NCI-H1105 treated with DMSO at 0.1 percent for 48 hours (cell line): Measurements from ENCODE around the gene EXOC3.
A peak's percentile ranks its signal among the peaks of the same experiment; 100 is the strongest.
"Not testable (repeated sequence)": the region's sequence is repeated elsewhere in the genome, so short reads cannot be mapped to it uniquely, and the experiment has no call there.

Experiments used
- DNase-seq: peaks from one replicate; lab custom pipeline; 2025; lab: John Stamatoyannopoulos, UW

EXOC3 gene

DNA sequence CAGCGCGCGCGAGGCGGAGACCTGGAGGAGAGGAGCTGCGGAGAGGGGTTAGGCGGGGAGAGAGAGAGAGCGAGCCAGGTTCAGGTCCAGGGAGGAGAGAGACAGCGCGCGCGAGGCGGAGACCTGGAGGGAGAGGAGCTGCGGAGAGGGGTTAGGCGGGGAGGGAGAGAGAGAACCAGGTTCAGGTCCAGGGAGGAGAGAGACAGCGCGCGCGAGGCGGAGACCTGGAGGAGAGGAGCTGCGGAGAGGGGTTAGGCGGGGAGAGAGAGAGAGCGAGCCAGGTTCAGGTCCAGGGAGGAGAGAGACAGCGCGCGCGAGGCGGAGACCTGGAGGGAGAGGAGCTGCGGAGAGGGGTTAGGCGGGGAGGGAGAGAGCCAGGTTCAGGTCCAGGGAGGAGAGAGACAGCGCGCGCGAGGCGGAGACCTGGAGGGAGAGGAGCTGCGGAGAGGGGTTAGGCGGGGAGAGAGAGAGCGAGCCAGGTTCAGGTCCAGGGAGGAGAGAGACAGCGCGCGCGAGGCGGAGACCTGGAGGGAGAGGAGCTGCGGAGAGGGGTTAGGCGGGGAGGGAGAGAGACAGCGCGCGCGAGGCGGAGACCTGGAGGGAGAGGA, 31.4 kb downstream of the EXOC3 start:
- DNase-seq = peak; percentile 11

DNA sequence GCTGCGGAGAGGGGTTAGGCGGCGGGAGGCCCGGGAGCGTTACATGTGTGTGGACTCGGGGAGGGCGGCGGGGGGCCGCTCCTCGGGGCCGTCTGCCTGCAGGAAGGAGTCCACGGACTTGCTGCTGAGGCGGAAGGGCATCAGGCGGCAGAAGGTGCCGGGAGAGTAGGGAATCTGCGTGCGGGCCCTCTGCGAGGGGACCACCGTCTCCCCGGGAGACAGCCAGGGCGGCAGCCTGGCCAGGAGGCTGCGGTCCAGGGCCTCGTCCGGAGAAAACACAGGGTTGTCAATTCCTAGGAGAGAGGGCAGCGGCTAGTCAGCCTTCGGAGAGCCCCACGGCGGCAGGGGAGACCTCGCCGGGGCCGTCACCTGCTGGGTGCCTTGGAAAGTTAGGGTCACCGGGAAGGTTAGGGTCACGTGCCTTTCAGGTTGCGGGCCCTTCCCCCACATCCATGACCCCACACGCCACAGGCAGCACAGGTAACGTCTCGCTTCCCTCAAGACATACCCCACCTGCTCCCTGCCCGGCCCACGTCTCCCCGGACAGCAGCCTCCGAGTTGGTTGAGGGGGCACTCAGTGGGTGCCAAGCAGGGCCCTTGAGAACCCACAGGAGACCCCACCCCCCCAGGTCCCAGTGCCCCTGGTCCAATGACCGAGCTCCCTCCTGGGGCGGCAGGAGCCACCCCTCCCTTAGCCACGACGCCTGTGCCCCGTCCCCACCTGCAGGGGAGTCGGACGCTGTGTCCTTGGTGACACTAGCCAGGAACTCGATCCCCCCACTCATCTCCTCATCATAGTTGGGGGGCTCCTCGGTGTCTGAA, 32.1 kb downstream of the EXOC3 start:
- DNase-seq = peak; percentile 11

DNA sequence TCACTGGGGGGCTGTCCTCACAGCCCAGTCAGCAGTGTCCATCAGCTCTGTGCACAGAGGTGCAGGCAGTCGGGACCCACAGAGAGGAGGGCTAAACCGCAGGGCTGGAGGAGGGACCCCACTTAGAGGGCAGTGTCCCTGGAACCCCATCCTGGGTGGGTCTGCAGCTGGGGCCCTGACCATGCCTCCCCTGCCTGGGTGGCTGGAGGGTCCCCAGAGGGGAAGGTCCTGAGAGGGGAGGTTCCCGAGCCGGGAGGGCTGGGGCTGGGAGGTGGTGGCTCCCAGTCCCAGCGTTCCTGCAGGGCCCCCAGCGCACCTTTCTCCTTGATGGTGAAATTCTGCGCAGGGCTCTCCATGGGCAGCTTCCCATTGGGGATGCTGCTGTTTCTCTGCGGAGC, 32.7 kb downstream of the EXOC3 start:
- no peak for DNase-seq

DNA sequence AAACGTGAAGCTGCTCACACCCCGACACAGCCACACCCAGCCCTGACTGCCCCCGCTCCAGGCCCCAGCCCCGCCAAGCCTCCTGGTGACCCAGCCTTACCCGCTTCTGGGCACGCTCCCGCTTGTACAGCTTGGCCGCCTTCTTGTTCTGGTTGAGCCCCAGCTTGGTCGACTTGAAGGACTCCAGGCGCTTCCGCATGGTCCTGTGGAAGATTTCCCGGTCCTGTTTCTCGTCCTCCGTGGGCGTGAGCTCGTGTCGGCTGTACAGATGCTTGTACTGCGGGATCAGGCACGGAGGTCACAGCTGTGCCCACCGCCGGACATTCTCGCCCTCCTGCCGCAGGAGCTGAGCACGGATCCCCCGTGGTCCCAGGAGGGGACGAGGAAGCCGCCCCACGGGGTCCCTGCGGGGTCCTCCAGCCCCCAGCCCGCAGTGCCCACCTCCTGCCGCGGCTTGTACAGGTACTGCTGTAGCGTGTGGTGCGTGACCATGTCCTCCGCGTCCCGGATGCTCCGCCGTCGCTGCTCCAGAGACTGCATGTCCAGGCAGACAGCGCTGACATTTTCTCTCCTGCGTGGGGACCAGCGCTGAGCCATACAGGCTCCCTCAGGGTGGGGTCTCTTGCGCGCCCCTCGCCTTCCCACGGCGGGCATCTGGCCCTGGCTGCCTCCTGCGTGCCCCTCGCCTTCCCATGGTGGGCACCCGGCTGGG, 33.3 kb downstream of the EXOC3 start:
- no peak for DNase-seq

DNA sequence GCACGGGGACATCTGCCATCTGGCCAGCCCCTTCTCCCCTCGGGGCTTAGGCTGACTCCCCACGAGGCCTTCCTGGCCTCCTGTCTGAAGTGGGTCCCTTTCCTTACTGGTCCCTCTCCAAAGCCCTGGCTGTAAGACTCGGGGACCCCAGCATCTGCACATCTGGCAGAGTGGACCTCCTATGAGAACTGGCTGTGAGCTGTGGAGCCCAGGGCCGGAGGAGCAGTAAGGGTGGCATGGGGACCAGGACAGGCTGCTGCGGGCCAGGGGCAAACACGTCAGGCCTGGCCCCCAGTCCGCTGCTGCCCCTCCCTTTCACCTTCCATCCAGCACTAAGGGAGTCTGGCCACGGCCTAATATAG, 33.8 kb downstream of the EXOC3 start:
- DNase-seq = no peak

DNA sequence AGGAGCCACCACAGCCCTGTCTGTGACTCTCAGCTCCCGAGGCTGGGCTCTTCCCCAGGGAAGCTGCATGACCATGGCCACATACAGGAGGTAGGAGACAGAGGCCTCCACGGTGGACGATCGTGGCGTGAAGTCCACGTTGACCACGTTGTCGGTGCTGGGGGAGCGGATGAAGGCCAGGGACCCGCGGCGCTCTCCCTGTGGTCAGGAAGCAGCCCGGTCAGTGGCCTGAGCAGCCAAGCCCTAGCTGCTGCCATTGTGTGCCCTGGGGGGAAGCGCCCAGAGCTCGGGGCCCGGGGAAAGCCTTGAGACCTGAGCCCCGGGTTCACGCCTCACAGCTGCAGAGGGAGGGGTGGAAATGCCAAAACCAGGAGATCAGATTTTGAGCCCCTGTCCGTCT, 34.3 kb downstream of the EXOC3 start:
- no peak for DNase-seq

DNA sequence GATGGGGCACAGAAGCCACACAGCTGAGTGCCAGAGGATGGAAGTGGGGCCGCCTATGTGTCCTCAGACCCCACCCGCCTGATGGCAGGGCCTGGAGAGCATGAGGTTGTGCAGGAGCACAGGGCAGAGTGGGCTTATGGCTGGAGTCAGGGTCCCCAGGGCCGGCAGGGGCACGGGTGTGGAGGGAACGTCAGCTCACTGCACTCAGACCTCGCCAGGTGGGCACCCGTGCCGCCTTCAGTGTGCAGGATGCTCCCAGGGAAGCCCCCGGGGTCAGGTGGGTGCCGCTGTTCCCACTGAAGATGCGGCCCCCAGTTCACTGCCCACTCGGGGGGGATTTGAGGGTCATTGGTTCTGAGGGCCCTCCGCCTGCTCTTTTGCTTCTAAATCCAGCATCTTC, 34.9 kb downstream of the EXOC3 start:
- no peak for DNase-seq

DNA sequence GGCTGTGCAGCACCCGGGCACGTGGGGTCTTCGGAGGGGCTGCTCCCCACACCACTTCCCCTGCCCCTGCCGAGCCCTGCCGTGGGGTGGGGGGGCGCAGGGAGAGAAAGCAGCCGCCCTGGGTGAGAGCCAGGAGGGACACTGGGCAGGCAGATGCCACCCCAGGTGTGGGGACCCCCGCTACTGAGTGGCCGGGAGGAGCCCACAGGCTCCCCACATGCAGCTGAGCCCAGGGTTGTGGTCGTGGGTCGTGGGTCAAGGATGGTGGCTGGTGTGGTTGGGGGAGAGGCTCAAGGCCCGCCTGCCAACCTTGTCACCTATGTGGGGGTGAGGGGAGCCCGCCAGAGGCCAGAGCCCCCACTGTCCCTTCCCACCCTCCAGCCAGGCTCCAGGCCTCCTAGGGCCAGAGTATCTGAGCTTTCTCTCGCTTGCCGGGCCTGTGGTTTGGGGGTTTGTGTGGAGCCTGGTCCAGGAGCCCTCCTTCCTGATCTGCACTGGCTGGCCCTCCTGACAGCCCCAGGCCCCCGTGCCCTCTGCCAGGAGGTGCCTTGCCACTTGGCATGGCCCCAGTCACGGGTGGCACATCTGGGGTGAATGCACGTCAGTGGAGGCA, 35.5 kb downstream of the EXOC3 start:
- DNase-seq = no peak

DNA sequence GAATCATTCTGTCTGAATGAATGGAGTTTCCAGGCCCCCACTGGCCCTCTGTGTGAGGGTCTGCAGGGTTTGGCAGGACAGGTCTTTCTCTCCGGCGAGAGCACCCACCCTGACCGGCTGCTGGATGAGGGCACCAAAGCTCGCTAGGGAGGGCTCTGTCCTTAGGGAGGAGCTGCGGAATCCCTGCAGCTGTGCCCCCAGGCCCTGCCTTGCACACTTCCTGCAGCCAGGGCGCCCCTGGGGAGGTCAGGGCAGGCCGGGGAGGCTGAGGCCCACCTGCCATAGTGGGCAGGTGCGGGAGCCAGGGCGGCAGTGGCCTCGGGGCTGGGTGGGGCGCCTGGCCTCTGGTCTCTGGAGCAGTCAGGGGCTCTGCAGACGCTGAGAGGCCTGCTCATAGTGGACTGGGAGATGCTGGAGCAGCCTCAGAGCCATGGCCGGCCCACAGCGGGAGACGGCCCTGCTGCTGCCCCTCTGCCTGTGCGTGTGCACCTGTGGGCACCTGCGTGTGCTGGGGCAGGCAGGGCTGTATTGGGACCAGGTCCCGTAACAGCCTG, 36.1 kb downstream of the EXOC3 start:
- no peak for DNase-seq

DNA sequence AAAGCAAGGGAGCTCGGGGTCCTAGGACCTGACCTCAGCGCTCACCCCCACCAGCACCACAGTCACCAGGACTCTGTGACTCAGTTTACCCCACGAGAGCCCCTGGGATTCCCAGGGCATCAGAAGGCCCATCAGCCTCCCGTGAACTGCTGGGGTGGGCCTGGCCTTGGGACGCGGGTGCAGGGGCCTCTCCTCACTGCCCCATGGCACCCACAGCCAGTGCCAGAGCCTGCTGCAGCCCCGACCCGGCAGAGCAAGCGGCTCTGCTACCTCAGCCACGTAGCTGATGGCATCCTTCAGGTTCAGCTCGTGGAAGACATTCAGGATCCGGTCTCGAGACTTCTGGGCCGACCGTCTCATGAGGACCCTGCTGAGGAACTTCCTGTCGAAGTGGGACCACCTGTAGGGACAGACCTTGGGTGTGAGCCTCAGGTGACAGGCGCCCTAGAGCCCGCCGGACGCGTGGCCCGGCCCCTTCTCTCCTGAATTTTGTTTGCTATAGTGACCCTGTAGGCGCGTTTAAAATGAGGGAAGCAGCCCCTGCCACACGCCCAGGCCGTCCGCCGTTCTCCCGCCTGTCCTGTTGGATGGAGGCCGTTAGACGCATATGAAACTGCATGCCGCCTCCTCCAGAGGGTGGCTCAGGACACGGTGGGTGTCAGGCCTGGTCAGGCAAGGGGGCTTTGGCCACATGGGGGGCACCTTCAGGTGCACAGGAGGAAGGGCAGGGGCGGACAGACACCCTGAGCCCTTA, 36.8 kb downstream of the EXOC3 start:
- DNase-seq = no peak

DNA sequence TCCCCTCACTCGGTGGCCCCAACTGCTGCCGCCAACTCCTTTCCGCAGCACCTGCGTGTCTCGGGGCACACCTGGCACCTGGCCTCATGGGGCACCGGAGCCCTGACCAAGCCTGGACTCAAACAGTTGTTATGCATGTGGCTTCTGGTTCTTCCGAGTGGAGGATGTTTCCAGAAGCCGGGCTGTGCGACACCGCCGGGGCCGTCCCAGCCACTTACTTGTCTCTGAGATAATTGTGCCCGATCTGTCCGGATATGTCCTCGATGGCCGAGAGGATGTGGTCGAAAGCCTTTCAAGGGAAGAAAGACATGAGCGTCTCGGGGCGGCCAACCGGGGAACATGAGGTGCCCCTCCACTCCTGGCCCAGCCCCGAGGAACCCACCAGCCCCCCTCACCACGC, 38.4 kb downstream of the EXOC3 start:
- no peak for DNase-seq

DNA sequence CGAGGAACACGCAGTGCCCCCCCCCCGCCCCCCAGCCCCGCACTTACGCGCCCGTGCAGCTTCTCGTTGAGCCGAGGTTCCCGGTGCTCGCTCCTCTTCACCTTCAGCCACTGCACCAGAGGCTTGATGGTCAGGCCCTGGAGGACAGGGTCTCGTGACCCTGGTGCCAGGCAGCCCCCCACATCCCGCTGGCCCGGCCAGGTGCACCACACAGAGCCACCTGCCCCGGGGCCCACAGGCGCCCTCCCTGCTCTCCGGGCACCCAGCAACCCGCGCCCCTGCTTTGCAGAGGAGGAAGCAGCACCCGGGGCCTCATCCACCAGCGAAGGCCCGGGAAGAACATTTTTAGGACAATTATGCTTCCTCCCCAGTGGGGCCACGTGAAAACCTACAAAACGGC, 39.0 kb downstream of the EXOC3 start:
- no peak for DNase-seq

DNA sequence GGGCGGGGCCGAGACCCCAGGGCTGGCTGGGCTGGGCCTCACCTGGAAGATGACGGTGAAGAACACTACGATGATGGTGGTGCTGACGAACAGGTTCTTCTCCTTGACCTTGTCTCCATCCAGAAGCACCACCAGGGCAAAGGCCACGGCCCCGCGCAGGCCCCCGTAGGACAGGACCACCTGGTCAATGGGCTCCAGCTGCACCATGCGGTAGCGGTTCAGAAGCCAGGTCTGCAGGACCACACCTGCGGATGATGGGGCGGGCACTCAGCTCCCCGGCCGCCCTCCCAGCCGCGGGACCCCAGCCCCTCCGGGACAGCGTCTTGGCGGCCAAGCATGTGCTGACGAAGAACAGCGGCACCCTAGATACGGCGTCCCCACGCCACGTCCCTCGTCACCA, 39.5 kb downstream of the EXOC3 start:
- DNase-seq = no peak

DNA sequence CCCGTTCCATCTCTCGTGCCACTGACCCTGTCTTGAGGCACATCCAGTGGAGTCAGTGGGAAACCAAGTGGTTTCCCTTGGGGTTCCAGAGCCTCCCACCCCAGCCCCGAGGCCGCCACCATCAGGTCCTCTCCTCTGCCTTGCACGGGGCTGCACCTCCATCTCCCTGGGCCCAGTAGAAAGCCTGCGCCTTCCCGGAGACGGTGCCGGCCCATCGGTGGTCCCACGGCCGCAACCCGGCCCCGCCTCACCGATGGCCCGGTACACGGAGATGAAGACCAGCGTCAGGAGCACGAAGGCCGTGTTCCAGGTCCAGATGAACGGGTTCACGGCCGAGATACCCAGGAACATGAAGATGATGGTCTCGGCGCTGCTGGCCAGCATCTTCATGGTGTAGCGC, 40.0 kb downstream of the EXOC3 start:
- DNase-seq = no peak

DNA sequence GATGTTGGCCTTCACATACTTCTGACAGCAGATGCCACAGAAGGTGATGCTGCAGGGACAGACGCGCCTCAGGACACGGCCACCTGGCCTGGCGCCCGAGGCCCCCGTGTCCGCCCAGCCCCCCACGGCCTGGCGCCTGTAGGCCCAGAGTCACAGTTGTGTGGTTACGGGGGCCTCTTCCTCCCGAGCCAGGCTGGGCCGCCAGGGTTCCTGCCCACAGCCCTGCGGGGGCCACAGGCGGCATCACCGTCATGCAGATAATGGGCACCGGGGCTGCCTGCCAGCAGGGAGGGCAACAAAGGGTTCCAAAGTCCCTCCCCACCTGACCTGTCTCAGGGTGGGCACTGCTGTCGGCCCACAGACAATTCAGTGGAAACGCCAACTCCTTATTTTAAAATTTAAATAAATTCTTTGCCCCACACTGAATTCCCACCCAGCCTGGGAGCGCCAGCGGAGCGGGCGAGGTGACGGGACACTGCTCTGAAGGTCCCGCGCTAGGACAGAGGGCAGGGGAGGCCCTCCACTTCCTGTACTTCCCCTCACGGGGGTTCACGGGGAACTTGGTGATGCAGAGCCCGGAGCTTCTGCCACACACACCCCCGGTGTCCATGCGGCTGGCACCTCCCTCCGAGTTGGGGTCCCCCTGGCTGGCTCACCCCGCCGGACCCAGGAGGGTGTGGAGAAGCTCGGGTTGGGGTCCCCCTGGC, 40.6 kb downstream of the EXOC3 start:
- no peak for DNase-seq

DNA sequence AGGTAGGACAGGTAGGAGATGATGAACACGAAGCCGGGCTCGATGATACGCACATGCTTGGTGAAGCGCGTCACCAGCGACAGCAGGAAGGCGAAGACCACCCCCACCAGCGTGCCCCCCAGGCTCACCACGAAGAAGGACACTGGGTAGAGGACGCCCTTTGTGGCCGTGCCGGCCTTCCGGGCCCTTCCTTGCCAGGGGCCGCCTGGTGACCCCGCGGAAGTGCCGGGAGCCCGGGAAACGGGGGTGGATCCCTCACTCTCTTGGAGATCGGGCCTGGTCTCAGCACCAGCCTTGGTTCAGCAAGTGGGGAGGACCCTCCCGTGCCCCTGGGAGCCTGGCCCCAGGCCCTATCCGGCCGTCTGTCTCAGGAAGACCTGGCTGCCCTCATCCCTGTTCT, 41.6 kb downstream of the EXOC3 start:
- no peak for DNase-seq

DNA sequence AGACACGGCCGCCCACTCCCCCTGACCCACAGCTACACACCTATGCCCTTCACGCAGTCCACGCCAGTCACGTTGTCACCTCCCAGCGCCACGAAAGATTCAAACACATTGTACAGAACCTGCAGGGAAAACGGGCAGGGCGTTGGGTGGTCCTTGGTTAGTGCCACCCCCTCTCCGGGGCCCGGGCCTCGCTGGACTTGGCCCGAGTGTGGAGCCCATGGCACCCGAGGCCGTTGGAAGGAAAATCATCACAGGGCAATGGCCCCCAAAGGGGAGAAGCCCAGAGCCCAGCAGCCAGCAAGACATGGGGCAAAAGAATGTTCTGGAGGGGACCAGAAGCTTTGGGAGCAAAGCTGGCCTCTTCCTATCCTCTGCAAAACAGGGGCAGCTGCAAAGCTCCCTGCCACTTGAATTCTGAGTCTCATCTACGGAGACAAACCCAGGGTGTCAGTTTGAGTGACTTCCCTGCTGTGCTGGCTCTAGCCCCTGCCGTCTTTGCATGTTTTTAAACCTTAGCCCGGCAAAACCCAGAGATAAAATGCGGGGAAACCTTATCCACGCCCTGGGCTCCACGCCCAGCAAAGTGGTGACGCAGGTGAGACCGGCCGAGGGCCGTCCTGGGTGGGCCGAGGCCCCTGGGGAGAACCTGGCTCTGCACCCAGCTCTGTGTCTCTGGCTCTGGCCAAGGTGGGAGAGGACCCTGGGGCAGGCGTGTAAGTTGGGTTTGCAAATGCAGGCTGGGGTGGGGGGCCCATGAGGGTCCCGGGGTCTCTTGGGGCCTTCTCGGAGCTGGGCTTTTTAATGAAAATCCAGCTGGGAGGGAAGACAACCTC, 42.4 kb downstream of the EXOC3 start:
- DNase-seq = no peak

DNA sequence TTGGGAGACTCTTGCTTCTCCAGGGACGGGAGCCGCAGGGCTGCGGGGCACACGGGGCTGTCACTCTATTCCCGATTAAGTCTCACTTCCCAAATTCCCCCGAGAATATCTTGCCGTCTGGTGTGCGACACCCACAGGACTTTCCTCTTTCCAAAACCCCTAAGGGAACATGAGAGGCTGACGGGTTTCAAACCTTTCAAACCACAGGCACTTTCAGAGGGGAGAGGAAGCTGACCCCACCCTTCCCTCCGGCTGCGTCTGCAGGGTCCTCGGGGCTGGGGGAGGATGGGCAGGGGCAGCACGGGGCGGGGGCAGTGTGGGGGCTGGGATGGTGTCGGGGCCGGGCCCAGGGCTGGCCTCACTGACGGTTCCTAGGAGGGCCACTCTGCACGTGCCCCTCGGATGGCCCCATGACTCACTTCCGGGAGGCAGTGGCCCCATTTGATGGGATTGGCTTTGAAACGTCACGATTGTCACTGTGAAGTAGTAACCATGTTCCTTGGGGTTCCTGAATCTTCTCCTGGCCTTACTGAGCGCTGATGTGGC, 43.0 kb downstream of the EXOC3 start:
- DNase-seq = no peak

DNA sequence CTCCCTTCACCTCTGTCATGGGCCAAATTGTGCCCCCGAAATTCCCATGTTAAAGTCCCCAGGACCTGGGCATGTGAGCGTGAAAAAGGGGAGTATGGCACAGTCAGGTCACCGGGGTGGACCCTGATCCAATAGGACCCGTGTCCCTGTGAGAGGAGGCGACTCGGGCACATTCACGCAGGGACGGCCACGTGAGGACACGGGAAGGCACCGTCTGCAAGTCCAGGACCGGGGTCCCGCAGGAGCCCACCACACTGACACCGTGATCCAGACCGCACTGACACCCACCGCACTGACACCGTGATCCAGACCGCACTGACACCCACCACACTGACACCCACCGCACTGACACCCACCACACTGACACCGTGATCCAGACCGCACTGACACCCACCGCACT, 43.6 kb downstream of the EXOC3 start:
- DNase-seq = not testable (repeated sequence)

DNA sequence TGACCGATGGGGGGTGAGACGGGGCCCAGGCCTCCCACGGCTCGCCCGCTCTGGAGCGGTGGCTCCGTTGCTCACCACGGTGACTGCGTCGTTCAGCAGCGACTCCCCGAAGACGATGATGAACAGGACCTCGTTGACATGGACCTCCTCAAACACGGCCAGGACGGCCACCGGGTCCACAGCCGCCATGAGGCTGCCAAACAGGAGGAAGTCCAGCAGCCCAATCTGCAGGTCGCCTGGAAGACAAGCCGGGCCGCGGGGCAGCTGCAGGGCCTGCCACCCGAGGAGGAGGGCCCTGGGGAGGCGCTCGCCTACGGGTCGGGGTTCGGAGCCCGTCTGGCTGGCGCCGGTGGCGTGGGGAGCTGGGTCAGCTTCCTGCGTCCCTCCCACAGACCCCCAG, 45.3 kb downstream of the EXOC3 start:
- DNase-seq = no peak
